AG04450 (cell line): ENCODE results near the gene TNFRSF21. TPM values are rescaled to one million over a fixed set of nuclear protein-coding genes. Genes with fewer than 3 reads are reported as not detected.

Experiments
- CTCF ChIA-PET: fragments of 300-600, 350-600 bp; formaldehyde crosslinking; extraction: SDS; loops from one replicate; lab custom pipeline; 2022; ENCODE audit warnings: antibody characterized with exemption, inconsistent platforms; lab: Charles Lee
- POLR2A ChIA-PET: fragments of 350-600 bp; formaldehyde crosslinking; extraction: SDS; loops from one replicate; lab custom pipeline; 2021; ENCODE audit warnings: antibody characterized with exemption, inconsistent platforms; lab: Yijun Ruan, JAX
- DNase-seq: peaks from one replicate; pipeline ENCODE4 v3.0.0-alpha.2; 2011; ENCODE audit warnings: low read depth, low spot score
- H3K27ac ChIP-seq: one replicate; pipeline ENCODE4 v1.5.1; 2012; ENCODE audit warnings: low read depth, low read length, control low read depth
- H3K27me3 ChIP-seq: one replicate; pipeline ENCODE4 v1.6.0; 2012; ENCODE audit warnings: low read length; ENCODE audit not compliant: control insufficient read depth, insufficient read depth
- H3K4me3 ChIP-seq: 2 replicates; pipeline ENCODE4 v1.5.1; 2011; ENCODE audit warnings: mild to moderate bottlenecking, low read depth, low read length, control low read depth
- H3K9me3 ChIP-seq: 2 replicates; pipeline ENCODE4 v1.5.1; 2012; ENCODE audit warnings: low read length; ENCODE audit not compliant: control insufficient read depth, insufficient read depth
- CTCF ChIP-seq: IDR thresholded peaks from 2 replicates; pipeline ENCODE4 v1.5.1; 2011; ENCODE audit warnings: low read depth, low read length, control low read depth, inconsistent platforms
- polyA plus RNA-seq: library from polyadenylated mRNA; depleted of rRNA; stranded (reverse); fragments of >200 nt; gene quantifications from 2 replicates; pipeline ENCODE4 v1.2.3, GENCODE V29; 2011

TNFRSF21 gene
- polyA plus RNA-seq, 1 experiment: 21.7 TPM

- no peak for DNase-seq
- H3K27ac ChIP-seq: no peak overlapping the region
- ChIA-PET CTCF (no interaction called here), POLR2A (no interaction called here)
- no peaks in the 10 kb centered on the region for H3K27me3 ChIP-seq
- no peak overlapping the region for H3K4me3 ChIP-seq
- no peaks in the 10 kb centered on the region for H3K9me3 ChIP-seq
- no peak for TF ChIP-seq CTCF
Measured at GRCh38 chr6:47353871-47354270, 44.2 kb upstream of the TNFRSF21 start.

DNA sequence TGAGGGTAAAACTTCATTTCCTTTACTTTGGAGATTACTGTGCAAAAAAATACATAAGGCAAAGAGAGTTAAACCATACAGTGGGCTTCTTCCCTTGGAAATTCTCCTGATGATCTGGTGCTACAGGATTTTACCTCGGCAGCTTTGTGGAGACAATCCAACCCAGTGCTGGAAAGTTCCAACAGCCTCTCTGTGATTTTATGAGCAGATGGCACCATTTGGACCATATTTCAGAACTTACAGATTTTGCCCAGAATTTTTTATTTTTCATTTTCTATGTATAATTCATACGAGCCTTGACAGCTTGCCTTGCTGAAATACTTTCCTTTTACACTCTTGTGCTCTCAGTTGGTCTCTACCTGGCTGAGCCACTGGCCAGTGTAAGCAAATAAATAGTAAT lies 43.3 kb upstream of the TNFRSF21 start:
- Histone ChIP-seq H3K27ac (no peak overlapping the region), H3K4me3 (no peak overlapping the region), H3K27me3 (no peaks in the 10 kb centered on the region), H3K9me3 (no peaks in the 10 kb centered on the region)
- no peak for TF ChIP-seq CTCF
- ChIA-PET CTCF (no interaction called here), POLR2A (no interaction called here)
- no peak for DNase-seq

GRCh38 chr6:47352194-47352920 lies 42.7 kb upstream of the TNFRSF21 start:
- H3K27ac ChIP-seq: no peak overlapping the region
- H3K27me3 ChIP-seq: no peaks in the 10 kb centered on the region
- peak; percentile 40; the same call in 1 of the 2 replicates for TF ChIP-seq CTCF
- ChIA-PET POLR2A (no interaction called here), CTCF (no interaction called here)
- no peak for DNase-seq
- H3K9me3 ChIP-seq: no peaks in the 10 kb centered on the region
- no peak overlapping the region for H3K4me3 ChIP-seq

GRCh38 chr6:47351621-47352020 lies 41.9 kb upstream of the TNFRSF21 start:
- DNase-seq: no peak
- H3K27ac ChIP-seq: no peak overlapping the region
- no peaks in the 10 kb centered on the region for H3K27me3 ChIP-seq
- POLR2A ChIA-PET: no interaction called here
- H3K9me3 ChIP-seq: no peaks in the 10 kb centered on the region
- CTCF ChIA-PET: no interaction called here
- TF ChIP-seq CTCF: no peak
- H3K4me3 ChIP-seq: no peak overlapping the region

DNA sequence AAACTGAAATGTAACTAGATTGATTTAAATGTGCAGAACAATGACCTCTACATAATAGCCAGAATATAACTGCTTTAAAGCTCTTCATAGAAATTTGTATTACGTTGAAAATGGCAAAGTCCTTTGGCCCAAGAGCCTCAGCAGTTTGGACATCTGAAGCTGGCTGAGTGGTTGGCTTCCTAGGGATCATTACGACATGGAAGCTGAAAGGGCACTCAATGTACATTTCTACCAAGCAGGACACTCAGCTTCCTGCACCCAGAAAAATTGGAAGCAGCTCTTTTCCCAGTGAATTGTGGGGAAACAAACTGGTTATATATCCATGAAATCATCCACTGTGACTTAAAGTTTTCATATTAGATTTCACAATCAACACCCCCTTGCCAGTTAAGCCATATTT lies 40.2 kb upstream of the TNFRSF21 start:
- H3K4me3 ChIP-seq: no peak overlapping the region
- no peaks in the 10 kb centered on the region for H3K27me3 ChIP-seq
- no peak overlapping the region for H3K27ac ChIP-seq
- CTCF ChIA-PET: interaction anchor here (0.7 kb wide), 1 partner anchor 1273 kb away, joined by 3 read pairs; no protein-coding TSS in a partner anchor
- DNase-seq: no peak
- TF ChIP-seq CTCF: no peak
- H3K9me3 ChIP-seq: no peaks in the 10 kb centered on the region
- POLR2A ChIA-PET: no interaction called here
